Skeletal muscle tissue (tissue), 4 donors: Measurements from ENCODE around the gene TNFSF13B. TPM values are rescaled to one million over a fixed set of nuclear protein-coding genes. Genes with fewer than 3 reads are reported as not detected.
A peak's percentile ranks its signal among the peaks of the same experiment; 100 is the strongest.
"Not testable (repeated sequence)": the region's sequence is repeated elsewhere in the genome, so short reads cannot be mapped to it uniquely, and the experiment has no call there.

Experiments
- H3K27ac ChIP-seq: one replicate; pipeline ENCODE4 v1.7.0; 2013; ENCODE audit warnings: mild to moderate bottlenecking, low read depth, low read length, inconsistent platforms
- H3K27me3 ChIP-seq, 3 donors: one replicate each; pipeline ENCODE4 v1.7.0; 2013; ENCODE audit warnings: low read length in 3 of 3; ENCODE audit not compliant: control insufficient read depth in 3 of 3, insufficient read depth in 3 of 3
- H3K36me3 ChIP-seq, 3 donors: one replicate each; pipeline ENCODE4 v1.7.0; 2013; ENCODE audit warnings: low read length in 3 of 3; ENCODE audit not compliant: control insufficient read depth in 3 of 3, insufficient read depth in 3 of 3
- H3K4me1 ChIP-seq, 3 donors: one replicate each; pipeline ENCODE4 v1.7.0; 2013; ENCODE audit warnings: low read length in 3 of 3, mild to moderate bottlenecking in 3 of 3; ENCODE audit not compliant: control insufficient read depth in 3 of 3, insufficient read depth in 3 of 3
- H3K4me3 ChIP-seq, 3 donors: one replicate each; pipeline ENCODE4 v1.7.0; 2013; ENCODE audit warnings: low read length in 3 of 3
- H3K9ac ChIP-seq, 3 donors: one replicate each; pipeline ENCODE4 v1.7.0; 2013; ENCODE audit warnings: low read length in 3 of 3, mild to moderate bottlenecking in 3 of 3, moderate library complexity in 2 of 3, low read depth in 1 of 3
- H3K9me3 ChIP-seq, 3 donors: one replicate each; pipeline ENCODE4 v1.7.0; 2013; ENCODE audit warnings: low read length in 3 of 3; ENCODE audit not compliant: control insufficient read depth in 3 of 3
- total RNA-seq: library from RNA; depleted of rRNA; stranded (reverse); fragments of >200 nt; gene quantifications from one replicate; pipeline ENCODE4 v1.2.3, GENCODE V29; 2014
- donor health status: Osteomylitis.

TNFSF13B gene
- total RNA-seq, 1 donor from 2014 or later: 1.6 TPM

GRCh38 chr13:108263621-108264355 lies 5.7 kb upstream of the TNFSF13B start:
- Histone ChIP-seq H3K27ac (no peak overlapping the region), H3K9ac (no peak overlapping the region), H3K4me3 (no peak overlapping the region), H3K36me3 (no peaks in the 10 kb centered on the region), H3K9me3 (no peaks in the 10 kb centered on the region), H3K4me1 (no peaks in the 10 kb centered on the region), H3K27me3 (no peaks in the 10 kb centered on the region)

- no peak overlapping the region for H3K9ac ChIP-seq
- no peaks in the 10 kb centered on the region for H3K36me3 ChIP-seq
- no peaks in the 10 kb centered on the region for H3K9me3 ChIP-seq
- no peak overlapping the region for H3K4me3 ChIP-seq
- no peaks in the 10 kb centered on the region for H3K27me3 ChIP-seq
- H3K4me1 ChIP-seq: peaks cover 0 to 16% (median 14%) of the 10 kb centered on the region in 3 donors
- H3K27ac ChIP-seq: peak overlapping the region; percentile 8
Observed at GRCh38 chr13:108266321-108266990, 3.1 kb upstream of the TNFSF13B start.

- Histone ChIP-seq H3K9me3 (no peaks in the 10 kb centered on the region), H3K36me3 (no peaks in the 10 kb centered on the region), H3K4me1 (peaks cover 0 to 16% (median 14%) of the 10 kb centered on the region in 3 donors), H3K27me3 (no peaks in the 10 kb centered on the region), H3K27ac (no peak overlapping the region), H3K9ac (no peak overlapping the region), H3K4me3 (no peak overlapping the region)
Observed at GRCh38 chr13:108267347-108267746, 2.2 kb upstream of the TNFSF13B start.

- peaks cover 0 to 16% (median 14%) of the 10 kb centered on the region in 3 donors for H3K4me1 ChIP-seq
- H3K9me3 ChIP-seq: not testable (repeated sequence)
Observed at GRCh38 chr13:108267855-108268254, 1.7 kb upstream of the TNFSF13B start.

GRCh38 chr13:108268466-108269112 lies 929 bp upstream of the TNFSF13B start:
- H3K9ac ChIP-seq: no peak overlapping the region
- no peaks in the 10 kb centered on the region for H3K36me3 ChIP-seq
- H3K27me3 ChIP-seq: no peaks in the 10 kb centered on the region
- H3K4me1 ChIP-seq: peaks cover 0 to 16% (median 14%) of the 10 kb centered on the region in 3 donors
- no peak overlapping the region for H3K4me3 ChIP-seq
- H3K27ac ChIP-seq: no peak overlapping the region
- H3K9me3 ChIP-seq: no peaks in the 10 kb centered on the region

More at GRCh38 chr13:108267855-108268254, 1.7 kb upstream of the TNFSF13B start:
- H3K27ac ChIP-seq, H3K36me3 ChIP-seq, H3K4me3 ChIP-seq, H3K27me3 ChIP-seq, H3K9ac ChIP-seq: not testable (repeated sequence)

- Histone ChIP-seq H3K9me3 (no peaks in the 10 kb centered on the region), H3K4me3 (peak overlapping the region; percentile 54 to 72 (median 67)), H3K36me3 (no peaks in the 10 kb centered on the region), H3K27ac (peak overlapping the region; percentile 62), H3K4me1 (peaks cover 0 to 16% (median 14%) of the 10 kb centered on the region in 3 donors), H3K27me3 (no peaks in the 10 kb centered on the region), H3K9ac (peak overlapping the region; percentile 58 to 70 (median 66))
Observed at GRCh38 chr13:108270442-108270841, 924 bp downstream of the TNFSF13B start.

- H3K9ac ChIP-seq: no peak overlapping the region
- no peaks in the 10 kb centered on the region for H3K36me3 ChIP-seq
- H3K9me3 ChIP-seq: no peaks in the 10 kb centered on the region
- no peak overlapping the region for H3K4me3 ChIP-seq
- H3K27me3 ChIP-seq: no peaks in the 10 kb centered on the region
- no peak overlapping the region for H3K27ac ChIP-seq
- H3K4me1 ChIP-seq: peaks cover 3 to 19% (median 14%) of the 10 kb centered on the region in 3 donors
Observed at GRCh38 chr13:108272333-108272732, 2.8 kb downstream of the TNFSF13B start.

GRCh38 chr13:108273429-108274118 lies 4.1 kb downstream of the TNFSF13B start:
- H3K9me3 ChIP-seq: no peaks in the 10 kb centered on the region
- H3K4me1 ChIP-seq: peaks cover 3 to 19% (median 14%) of the 10 kb centered on the region in 3 donors
- H3K9ac ChIP-seq: no peak overlapping the region
- H3K4me3 ChIP-seq: no peak overlapping the region
- H3K27me3 ChIP-seq: no peaks in the 10 kb centered on the region
- H3K36me3 ChIP-seq: no peaks in the 10 kb centered on the region
- H3K27ac ChIP-seq: no peak overlapping the region

GRCh38 chr13:108274718-108275117 lies 5.2 kb downstream of the TNFSF13B start:
- Histone ChIP-seq H3K27ac (no peak overlapping the region), H3K27me3 (no peaks in the 10 kb centered on the region), H3K9me3 (no peaks in the 10 kb centered on the region), H3K4me3 (no peak overlapping the region), H3K36me3 (no peaks in the 10 kb centered on the region), H3K9ac (no peak overlapping the region), H3K4me1 (peaks cover 3 to 12% (median 11%) of the 10 kb centered on the region in 3 donors)
